DMS114 treated with DMSO at 0.1 percent for 48 hours (cell line): Measurements from ENCODE around the gene SFT2D2.

Experiments
- DNase-seq: peaks from one replicate; lab custom pipeline; 2025; ENCODE audit not compliant: unreplicated experiment; lab: John Stamatoyannopoulos, UW

The SFT2D2 gene

DNA sequence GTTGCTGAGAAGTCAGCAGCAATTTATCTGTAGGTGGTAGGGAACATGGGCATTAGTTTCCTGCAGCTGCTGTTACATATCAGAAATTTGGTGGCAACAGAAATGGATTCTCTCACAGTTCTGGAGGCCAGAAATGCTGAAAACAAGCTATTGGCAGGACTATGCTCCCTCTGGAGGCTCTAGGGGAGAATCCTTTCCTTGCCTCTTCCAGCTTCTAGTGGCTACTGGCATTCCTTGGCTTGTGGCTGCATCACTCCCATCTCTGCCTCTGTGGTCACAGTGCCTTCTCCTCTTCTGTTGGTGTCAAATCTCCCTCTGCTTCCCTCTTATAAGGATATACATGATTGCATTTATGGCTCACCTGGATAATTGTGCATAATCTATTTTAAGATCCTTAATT is 2.5 kb upstream of the SFT2D2 start:
- DNase-seq, result no peak

DNA sequence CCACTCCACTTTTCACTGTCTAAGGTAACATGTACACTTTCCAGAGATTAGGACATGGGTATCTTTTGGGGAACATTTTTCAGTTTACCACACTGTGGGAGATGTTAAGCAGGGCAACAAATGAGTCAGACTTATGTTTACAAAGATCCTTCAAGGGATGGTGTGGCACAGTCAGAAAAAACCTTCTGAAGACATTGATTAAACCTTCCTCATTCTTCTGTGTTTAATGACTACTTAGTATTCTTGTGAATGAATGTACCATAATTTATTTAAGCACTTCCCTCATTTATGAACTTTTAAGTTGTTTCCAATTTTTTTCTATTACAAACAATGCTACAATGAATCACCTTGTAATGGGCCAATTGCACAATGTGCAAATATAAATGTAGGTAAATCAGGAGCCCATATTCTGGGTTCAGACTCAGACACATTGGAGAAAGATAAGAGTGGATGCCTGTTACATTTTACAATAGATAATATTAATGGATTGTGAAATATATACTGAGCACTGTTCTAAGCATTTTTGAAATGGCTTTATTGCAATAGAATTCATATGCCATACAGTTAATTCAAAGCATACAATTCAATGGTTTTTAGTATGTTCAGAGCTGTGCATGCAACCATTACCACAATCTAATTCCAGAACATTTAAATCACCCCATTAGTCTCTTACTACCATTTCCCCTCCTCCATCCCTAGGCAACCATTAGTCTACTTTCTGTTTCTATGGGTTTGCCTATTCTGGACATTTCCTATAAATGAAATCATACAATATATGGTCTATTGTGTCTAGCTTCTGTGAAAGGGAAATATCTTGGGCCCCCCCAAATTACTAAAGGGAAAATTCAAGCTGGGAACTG is 1.9 kb upstream of the SFT2D2 start:
- no peak for DNase-seq

DNA sequence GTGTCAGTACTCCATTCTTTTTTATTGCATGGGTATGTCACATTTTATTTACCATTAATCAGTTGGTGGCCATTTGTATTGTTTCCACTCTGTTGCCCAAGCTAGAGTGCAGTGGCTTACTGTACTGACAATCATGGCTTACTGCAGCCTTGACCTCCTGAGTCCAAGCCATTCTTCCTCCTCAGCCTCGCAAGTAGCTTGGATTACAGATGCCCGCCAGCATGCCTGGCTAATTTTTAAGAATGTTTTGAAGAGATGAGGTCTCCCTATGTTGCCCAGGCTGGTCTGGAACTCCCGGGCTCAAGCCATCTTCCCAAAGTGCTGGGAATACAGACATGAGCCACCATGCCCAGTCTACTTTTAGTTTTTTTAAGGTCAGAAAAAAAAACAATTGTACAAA is 813 bp upstream of the SFT2D2 start:
- DNase-seq, result no peak

DNA sequence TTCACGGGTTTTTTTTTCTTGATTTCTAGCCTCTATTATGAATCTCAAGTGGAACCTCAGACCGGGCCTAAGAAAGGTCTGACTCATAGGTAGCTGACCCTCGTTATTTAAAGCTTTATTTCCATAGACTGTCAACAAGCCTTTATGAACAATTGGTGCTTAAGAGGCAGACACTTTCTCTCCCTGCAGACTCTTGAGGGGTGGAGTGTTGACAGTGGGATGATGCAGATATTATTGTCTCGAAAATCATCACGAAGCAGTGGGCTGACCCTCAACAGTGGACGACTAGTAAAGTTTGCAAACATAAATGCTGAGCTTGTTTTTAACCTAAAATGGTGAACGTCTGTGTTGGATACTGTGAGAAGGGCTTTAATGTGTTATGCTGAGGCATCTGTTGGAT is 1.8 kb downstream of the SFT2D2 start:
- no peak for DNase-seq

DNA sequence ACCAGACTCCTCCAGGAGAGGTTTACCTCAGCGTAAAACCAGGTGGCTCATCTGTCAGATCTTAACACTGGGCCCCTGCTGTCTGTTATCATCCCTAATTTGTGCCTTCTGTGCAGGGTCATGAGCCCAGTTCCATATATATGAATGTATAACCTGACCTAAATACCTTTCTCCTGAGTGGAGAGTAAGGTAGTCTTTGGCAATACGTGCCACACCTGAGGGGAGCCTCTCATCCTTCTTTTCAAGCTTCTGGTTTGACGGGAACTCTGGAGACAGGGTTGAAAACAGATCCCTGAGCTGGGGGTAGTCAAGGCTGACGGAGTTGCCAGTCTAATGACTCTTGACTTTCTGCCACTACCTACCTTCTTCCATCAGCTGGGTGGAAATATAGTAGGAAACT is 4.1 kb downstream of the SFT2D2 start:
- DNase-seq, result no peak

DNA sequence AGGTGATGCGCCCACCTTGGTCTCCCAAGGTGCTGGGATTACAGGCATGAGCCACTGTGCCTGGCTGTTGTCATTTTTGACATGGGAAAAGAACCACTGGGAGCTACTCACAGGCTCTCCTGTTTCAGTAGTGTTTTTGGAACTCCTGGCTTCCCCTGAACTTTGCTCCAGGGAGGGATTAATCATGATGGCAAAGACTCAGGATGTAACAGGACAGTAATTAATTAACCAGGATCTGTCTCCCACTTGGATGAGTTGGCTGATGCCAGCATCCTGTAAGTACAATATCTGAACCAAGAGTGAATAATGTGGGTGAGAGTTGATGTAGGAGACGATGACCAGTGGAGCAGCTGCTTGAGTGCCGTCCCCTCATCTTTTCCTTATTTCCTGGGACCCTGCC is 4.9 kb downstream of the SFT2D2 start:
- DNase-seq, result no peak

DNA sequence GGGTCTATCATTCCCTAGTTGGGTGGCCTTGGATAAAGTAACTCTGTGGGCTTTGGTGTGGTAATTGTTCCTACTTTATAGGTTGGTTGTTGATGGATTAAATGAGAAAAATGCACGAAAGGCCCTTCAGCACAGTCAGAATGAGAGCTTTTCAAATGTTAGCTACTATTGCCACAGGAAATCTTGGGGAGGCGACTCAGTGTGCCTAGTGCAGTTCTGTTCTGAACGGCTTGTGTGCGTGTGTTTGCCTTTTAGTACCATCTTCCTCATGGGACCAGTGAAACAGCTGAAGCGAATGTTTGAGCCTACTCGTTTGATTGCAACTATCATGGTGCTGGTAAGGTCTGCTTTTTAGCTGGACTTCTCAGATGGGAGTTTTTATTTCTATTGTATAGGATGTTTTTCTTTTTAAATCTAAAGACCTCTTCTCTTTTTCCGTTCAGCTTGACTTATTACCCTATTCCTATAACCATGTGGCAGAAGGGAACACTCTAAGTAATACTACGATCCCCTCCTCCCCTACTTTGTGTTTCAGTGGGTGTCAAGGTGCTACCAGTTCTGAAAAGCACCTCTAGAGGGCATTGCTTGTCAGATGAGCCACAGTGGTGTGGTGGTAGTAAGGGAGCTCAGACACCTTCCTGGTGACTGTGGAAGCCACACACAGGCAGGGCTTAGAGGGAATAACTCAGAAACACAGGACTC is 9.2 kb downstream of the SFT2D2 start:
- DNase-seq, result no peak

DNA sequence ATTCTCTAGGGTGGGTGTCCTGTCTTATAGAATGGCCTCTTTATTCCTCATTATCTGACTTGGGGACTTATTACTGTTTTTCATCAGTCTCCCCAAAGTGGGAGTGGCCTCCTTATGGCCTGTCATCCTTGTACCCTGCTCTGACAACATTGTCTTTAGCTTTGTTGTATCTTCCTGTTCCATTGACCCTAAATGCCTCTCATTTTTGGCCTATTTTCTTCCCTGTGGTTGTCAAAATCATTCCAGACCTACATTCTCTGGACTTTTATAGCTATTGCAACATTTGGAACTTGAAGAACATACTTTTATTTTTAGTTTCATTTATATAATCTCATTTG is 9.7 kb downstream of the SFT2D2 start:
- no peak for DNase-seq

DNA sequence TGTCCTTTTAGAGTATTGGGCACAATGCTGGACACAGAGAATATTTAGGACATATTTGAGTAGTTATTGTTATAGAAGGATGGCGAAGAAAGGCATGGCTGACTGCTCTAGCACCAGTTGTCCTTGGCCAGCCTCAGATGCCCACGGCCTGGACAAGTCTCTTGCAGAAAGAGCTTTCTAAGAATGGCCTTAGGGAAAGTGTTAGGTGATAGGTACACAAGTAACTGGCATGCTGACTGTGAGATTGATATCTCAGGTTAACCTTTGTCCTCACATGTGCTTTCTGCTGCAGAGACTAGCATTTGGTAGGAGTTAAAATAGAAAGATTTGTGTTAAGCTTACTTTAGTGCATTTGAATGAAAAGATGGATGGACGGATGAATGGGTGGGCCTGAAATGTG is 10.1 kb downstream of the SFT2D2 start:
- no peak for DNase-seq

DNA sequence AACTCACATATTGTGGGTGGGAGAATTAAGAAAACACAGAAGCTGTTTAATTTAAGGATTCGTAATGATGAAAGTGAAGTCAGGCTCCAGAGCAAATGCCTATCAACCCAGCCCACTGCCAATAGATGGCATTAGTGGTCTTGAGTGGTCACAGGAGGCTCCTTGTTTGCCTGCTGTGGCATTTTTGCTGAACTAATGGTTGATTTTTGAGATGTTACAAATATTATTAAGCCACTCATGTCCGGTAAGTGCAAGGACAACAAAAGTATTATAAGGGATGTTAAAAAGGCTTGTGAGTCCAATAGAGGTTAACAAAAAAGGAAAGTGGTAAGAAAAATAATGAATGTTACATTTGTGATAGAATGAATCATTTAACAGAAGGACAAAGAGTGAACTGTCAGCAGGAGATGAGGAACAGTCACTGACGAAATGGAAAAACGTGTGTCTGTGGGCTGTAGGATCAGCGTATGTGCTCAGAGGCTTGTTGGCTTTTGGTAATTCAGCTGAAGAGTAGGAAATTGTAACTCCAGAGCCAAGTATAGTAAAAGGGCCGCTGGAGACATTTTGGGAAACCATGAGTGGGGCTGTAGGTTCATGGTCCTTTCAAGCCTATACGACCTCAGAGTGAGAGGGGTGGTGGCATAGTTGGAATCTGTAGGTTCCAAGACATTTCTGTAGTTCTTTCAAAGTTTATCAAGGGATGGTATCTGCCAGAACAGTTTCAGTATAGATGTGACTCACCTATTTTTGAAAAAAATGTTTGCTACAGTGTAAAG is 11.2 kb downstream of the SFT2D2 start:
- DNase-seq, result no peak

DNA sequence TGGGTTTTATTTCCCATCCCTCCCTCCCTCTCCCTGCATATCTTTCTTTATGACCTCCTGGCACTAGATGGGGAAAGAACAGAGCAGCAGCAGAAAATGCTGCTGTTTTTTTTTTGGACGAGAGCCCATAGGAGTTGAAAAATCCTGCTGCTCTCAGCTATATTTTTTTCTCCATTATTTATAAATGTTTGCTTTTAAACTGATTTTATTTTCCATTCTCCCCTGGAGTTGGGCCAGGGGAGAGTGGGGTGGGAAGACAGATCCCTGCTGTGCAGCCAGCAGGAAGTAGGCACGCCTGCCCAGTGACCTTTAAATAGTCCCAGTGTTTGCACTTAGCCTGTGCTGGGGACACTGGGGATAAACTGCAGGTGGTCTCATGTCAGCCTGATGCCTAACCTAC is 17.4 kb downstream of the SFT2D2 start:
- DNase-seq, result no peak

DNA sequence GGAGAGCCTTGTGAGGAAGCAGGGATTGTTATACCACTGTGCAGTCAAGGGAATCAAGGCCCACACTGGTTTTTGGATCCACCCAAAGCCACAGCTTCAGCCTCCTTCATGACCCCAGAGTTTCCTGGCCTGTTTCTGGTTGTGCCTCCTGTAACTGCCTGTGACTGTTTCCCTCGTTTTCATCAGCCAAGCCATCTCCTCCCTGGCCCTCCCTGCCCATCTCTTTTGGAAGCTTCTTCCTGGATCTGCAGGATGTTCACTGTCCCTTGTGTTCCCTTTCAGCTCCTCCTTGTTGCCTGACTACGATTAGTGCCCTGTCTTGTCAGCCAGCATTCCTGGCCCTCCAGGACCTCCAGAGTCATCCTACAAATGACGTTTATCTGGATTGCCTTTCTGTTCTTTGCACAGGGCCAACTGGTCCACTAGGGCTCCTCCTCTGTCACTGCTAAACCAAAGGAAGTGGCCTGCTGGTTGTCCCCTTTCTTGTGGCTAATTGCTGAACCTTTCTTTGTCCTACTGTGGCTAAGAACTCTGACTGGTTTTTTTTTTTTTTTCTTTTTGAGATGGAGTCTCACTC is 17.9 kb downstream of the SFT2D2 start:
- no peak for DNase-seq

DNA sequence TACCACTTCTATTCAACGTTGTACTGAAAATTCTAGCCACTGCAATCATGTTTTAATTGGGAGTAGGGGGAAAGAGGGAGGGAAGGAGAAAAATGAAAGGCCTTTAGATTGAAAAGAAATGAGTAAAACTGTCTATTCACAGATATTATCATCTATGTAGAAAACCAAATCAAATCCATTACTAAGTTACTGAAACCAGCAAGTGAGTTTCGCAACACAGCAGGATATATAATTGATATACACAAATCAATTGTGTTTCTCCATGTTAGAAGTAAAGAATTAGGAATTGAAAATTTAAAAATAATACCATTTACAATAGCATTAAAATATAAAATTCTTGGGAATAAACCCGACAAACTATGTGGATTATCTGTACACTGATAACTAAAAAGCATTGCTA is 19.2 kb downstream of the SFT2D2 start:
- DNase-seq, result no peak

DNA sequence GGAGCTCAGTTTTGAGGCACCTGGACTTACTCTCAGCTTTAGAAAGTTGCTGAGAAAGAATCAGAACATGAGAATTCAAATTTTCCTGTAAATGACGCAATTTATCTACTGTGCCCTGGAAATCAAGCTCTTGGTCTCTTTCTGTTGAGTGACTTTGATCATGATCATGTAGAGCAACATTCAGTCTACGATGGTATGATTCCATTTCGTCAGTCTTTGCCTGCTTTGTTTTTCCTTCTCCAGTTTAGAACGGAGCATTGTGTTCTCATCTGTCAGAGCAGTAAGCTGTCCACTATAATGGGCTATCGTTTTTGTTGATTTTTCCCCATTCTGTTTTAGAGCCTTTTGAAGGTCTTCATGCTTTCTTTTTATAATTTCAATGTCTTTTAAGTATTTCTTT is 20.7 kb downstream of the SFT2D2 start:
- no peak for DNase-seq

DNA sequence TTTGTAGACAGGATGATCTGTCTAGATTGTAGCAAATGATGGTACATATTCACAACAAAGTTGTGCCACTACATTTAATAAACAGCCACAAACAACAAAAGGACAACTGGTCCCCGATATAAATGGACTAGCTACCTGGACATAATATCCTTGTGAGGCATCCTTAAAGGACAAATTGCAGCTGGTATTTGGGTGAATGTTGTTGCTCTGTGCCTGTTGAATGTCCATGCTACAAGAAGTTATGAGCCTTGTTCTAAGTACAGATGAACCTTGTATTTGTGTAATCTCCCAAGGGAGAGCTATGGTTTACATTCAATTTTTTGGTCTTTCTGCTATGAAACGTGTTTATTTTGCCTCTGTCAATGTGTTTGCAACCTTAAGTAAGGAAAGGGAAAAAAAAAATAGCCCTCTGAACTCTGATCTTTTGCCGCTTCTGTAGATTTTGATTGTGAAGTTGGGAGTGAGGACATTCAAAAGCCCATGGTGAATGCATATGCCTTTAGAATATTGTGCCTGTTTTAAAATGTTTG is 26.5 kb downstream of the SFT2D2 start:
- DNase-seq, result no peak

DNA sequence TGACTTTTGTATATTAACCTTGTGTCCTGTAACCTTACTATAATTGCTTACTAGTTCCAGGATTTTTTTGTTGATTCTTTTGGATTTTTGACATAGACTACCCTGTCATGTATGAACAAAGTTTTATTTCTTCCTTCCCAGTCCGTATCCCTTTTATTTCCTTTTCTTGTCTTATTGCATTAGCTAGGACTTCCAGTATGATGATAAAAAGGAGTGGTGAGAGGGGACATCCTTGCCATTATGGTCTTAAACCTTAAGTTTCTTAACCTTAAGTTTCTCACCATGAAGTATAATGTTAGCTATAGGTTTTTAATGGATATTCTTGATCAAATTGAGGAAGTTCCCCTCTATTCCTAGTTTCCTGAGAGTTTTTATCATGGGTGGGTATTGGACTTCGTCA is 30.4 kb downstream of the SFT2D2 start:
- DNase-seq, result no peak

DNA sequence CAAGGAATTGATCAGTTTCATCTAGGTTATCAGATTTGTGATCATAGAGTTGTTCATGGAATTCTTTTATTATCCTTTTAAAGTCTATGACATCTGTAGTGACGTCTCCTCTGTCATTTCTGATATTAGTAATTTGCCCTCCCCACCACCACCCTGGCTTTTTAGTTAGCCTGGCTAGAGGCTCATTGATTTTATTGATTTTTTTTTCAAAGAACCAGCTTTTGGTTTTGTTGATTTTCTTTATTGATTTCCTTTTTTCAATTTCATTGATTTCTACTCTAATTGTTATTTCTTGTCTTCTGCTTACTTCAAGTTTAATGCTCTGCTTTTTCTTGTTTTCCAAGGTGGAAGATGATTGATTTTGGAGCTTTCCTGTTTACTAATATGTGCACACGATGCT is 31.6 kb downstream of the SFT2D2 start:
- no peak for DNase-seq

DNA sequence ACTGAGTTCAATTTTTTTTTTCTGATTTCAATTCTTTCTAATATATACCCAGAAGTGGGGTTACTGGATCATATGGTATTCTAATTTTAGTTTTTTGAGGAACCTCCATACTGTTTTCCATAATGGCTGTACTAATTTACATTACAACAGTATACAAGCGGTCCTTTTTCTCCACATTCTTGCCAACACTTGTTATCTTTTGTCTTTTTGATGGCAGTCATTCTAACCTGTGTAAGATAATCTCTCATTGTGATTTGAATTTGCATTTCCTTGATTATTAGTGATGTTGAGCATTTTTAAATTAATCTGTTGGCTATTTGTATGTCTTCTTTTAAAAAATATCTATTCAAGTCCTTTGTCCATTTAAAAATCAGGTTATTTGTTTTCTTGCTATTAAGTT is 33.8 kb downstream of the SFT2D2 start:
- DNase-seq, result no peak

DNA sequence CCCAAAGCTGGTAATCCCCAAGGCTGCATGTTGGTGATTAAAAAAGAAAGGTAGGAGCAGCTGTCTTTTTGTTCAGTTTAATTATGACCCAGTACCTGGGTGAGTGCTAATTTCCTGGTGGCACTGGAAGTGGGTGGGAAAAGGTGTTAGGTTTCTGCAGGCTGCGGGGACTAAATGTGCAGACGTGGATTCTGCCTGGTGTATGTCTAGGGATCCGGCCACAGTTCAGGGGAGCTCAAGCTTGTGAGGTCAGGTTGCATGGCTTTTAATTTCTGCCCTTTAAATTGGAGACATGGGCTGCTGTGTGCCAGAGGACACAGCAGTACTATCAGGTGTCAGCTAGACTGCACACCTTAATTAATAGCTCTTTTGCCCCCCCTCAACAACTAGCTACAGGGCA is 34.6 kb downstream of the SFT2D2 start:
- DNase-seq, result no peak

DNA sequence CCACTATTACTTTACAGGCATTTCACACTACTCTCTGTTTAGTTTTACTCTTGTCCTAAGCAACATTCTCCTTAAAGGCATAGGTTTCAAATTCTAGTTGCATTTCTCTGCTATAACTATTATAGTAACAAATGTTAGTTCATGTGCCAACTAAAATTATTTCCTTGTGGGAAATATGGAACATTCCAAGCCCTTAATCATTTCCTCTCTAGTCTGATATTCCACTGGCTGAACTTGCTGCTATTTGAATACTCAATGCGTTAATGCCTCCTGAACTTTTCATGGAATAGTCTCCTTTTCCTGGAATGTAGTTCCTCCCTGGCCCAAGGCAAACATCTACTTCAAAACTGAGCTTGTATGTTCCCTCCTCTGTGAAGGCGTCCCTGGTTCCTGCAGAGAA is 35.6 kb downstream of the SFT2D2 start:
- no peak for DNase-seq

DNA sequence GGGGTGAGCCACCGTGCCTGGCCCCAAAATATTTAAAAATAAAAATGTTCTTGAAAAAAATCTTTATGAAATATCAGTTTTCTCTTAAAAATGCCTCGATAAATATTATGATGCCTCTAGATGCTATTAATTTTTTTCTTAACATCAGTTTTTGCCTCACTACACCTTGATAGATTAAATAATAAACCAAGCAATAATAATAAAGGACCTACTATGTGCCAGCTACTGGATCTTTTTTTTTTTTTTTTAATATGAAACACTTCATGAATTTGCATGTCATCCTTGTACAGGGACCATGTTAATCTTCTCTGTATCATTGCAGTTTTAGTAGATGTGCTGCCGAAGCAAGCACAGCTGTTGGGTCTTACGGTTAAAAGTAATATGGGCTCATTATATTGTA is 37.3 kb downstream of the SFT2D2 start:
- DNase-seq, result no peak
